ENCODE measurements around the gene AANAT.

The AANAT gene

DNA sequence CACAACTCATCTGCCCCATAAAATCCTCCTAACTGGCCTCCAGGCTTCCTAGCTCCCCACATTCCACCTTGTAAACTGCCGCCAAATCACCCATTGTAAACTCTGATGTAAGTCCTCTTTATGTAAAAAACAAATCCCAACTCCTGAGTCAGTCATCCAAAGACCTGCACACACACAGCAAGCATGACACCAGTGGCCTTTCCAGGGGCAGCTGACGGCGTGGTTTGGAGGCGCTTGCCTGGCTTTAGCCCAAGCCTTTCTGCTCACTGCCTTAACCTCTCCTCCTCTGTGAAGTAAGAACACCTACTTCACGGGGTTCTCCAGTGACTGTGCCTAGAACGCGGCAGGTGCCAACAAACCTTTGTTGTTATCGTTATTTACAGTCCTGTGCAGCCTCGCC, 28.5 kb upstream of the AANAT start:
- ATAC-seq: no peak
- no peak for TF ChIP-seq ZC3H10 (CRISPR knock-in tag; IDR thresholded peaks at IDR 0.05)

DNA sequence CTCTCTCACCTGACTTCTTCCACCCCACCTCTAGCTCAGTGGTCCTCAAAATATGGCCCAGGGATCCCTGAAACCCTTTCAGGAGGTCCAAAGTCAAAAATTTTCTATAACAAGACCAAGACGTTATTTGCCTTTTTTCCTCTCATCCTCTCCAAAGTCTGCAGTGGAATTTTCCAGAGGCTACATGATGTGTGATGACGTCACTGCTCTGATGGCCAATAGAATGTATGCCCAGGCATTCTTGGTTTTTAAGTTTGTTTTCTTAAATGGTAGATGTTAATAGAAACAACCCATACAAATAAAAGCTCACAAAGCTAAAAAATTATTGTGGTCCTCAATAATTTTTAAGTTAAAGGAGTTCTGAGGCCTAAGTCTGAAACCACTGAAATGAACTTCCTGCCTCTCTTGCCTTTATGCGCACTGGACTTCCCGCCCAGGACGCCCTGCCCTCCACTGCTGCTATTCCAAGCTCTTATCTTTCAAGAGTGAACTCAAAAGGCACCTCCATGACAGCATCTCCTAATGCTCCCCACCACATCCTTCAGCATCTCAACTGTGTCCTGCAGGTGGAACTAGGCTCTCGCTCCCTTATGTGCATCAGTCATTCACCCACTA, 28.0 kb upstream of the AANAT start:
- no peak for ATAC-seq
- TF ChIP-seq RARB (CRISPR knock-in tag; IDR thresholded peaks at IDR 0.05): no peak
- TF ChIP-seq ISL1 (CRISPR knock-in tag; IDR thresholded peaks at IDR 0.05): no peak
- TF ChIP-seq ZFP3 (CRISPR knock-in tag; IDR thresholded peaks at IDR 0.05): no peak
- no peak for TF ChIP-seq TCF4 (CRISPR knock-in tag; IDR thresholded peaks at IDR 0.05; ENCODE audit: borderline replicate concordance)
- TF ChIP-seq ZNF565 (CRISPR knock-in tag; conservative IDR thresholded peaks at IDR 0.05; ENCODE audit: low read depth): no peak
- TF ChIP-seq TOX (CRISPR knock-in tag; IDR thresholded peaks at IDR 0.05; ENCODE audit: borderline replicate concordance): no peak

DNA sequence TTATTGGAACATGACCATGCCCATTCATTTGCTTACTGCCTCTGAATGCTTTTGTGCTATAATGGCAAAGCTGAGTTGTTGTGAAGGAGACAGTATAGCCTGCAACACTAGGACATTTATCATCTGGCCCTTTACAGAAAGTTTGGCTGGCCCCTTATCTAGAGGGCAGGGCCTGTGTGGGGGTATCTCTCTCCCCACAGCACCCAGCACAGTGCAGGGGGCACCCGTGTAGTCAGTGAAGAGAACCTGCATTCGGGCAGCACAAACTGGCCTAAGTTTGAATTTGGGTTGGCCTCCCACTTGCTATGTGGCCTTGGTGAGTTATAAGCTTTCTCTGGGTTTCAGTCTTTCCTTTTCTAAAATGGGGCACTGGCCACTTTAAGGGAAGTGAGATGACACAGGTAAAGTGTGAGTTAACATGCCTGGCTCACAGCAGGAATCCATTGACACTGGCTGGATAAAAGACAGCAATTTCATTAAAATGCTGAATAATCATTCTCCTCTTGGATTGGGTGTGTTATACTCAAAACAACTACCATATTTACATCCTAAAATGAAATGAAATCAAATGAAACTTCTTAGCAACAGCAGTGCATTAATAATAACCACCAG, 26.5 kb upstream of the AANAT start:
- TF ChIP-seq ESRRG (CRISPR knock-in tag; IDR thresholded peaks at IDR 0.05): no peak
- TF ChIP-seq, protein P1, sequence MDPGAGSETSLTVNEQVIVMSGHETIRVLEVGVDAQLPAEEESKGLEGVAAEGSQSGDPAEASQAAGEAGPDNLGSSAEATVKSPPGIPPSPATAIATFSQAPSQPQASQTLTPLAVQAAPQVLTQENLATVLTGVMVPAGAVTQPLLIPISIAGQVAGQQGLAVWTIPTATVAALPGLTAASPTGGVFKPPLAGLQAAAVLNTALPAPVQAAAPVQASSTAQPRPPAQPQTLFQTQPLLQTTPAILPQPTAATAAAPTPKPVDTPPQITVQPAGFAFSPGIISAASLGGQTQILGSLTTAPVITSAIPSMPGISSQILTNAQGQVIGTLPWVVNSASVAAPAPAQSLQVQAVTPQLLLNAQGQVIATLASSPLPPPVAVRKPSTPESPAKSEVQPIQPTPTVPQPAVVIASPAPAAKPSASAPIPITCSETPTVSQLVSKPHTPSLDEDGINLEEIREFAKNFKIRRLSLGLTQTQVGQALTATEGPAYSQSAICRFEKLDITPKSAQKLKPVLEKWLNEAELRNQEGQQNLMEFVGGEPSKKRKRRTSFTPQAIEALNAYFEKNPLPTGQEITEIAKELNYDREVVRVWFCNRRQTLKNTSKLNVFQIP (CRISPR knock-in tag; IDR thresholded peaks at IDR 0.05; ENCODE audit: borderline replicate concordance, low read depth): no peak
- no peak for TF ChIP-seq ZFP3 (CRISPR knock-in tag; IDR thresholded peaks at IDR 0.05)
- TF ChIP-seq CSDC2 (CRISPR knock-in tag; IDR thresholded peaks at IDR 0.05): no peak
- TF ChIP-seq, protein P2, sequence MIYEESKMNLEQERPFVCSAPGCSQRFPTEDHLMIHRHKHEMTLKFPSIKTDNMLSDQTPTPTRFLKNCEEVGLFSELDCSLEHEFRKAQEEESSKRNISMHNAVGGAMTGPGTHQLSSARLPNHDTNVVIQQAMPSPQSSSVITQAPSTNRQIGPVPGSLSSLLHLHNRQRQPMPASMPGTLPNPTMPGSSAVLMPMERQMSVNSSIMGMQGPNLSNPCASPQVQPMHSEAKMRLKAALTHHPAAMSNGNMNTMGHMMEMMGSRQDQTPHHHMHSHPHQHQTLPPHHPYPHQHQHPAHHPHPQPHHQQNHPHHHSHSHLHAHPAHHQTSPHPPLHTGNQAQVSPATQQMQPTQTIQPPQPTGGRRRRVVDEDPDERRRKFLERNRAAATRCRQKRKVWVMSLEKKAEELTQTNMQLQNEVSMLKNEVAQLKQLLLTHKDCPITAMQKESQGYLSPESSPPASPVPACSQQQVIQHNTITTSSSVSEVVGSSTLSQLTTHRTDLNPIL (CRISPR knock-in tag; IDR thresholded peaks at IDR 0.05; ENCODE audit: low read depth): no peak
- TF ChIP-seq ZC3H10 (CRISPR knock-in tag; IDR thresholded peaks at IDR 0.05): no peak
- no peak for TF ChIP-seq RARB (CRISPR knock-in tag; IDR thresholded peaks at IDR 0.05)
- no peak for ATAC-seq

DNA sequence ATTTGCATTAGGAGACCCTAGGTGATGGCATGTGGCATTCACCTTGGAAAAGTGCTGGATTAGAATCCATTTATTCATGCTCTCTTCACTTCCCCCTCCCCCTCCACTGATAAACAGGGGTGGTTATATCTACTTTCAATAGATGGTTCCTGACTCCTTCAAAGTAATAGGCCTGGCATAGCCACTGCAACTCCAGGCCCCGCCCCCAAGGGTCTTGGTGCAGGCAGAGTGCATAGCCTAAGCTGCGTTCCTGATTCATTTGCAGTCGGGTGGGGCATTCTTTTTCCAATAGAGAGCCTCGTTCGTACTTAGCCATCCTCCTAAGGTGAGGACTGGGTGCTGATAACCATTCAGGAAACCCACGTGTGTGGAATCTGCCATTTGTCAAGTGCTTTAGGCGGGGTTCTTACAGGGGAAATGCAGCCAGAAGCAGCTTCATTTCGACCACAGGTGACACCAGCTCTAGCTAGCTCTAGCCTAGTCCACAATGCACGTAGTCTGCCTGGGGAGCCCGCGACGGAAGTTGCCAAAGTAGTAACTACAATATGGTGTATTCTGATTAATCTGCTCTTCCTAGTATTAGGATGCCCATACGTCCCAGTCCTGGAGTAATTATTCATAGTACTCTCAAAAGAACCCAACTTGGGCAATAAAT, 25.6 kb upstream of the AANAT start:
- ATAC-seq: no peak
- TF ChIP-seq, protein P3, sequence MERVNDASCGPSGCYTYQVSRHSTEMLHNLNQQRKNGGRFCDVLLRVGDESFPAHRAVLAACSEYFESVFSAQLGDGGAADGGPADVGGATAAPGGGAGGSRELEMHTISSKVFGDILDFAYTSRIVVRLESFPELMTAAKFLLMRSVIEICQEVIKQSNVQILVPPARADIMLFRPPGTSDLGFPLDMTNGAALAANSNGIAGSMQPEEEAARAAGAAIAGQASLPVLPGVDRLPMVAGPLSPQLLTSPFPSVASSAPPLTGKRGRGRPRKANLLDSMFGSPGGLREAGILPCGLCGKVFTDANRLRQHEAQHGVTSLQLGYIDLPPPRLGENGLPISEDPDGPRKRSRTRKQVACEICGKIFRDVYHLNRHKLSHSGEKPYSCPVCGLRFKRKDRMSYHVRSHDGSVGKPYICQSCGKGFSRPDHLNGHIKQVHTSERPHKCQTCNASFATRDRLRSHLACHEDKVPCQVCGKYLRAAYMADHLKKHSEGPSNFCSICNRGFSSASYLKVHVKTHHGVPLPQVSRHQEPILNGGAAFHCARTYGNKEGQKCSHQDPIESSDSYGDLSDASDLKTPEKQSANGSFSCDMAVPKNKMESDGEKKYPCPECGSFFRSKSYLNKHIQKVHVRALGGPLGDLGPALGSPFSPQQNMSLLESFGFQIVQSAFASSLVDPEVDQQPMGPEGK (CRISPR knock-in tag; IDR thresholded peaks at IDR 0.05; ENCODE audit: borderline replicate concordance): no peak
- TF ChIP-seq, protein P4, sequence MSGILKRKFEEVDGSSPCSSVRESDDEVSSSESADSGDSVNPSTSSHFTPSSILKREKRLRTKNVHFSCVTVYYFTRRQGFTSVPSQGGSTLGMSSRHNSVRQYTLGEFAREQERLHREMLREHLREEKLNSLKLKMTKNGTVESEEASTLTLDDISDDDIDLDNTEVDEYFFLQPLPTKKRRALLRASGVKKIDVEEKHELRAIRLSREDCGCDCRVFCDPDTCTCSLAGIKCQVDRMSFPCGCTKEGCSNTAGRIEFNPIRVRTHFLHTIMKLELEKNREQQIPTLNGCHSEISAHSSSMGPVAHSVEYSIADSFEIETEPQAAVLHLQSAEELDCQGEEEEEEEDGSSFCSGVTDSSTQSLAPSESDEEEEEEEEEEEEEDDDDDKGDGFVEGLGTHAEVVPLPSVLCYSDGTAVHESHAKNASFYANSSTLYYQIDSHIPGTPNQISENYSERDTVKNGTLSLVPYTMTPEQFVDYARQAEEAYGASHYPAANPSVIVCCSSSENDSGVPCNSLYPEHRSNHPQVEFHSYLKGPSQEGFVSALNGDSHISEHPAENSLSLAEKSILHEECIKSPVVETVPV (CRISPR knock-in tag; IDR thresholded peaks at IDR 0.05): no peak
- TF ChIP-seq GLIS3 (CRISPR knock-in tag; IDR thresholded peaks at IDR 0.05): no peak
- no peak for TF ChIP-seq ZC3H10 (CRISPR knock-in tag; IDR thresholded peaks at IDR 0.05)
- no peak for TF ChIP-seq ARNTL (CRISPR knock-in tag; IDR thresholded peaks at IDR 0.05; ENCODE audit: borderline replicate concordance, low read depth)
- no peak for TF ChIP-seq ZFP30 (CRISPR knock-in tag; IDR thresholded peaks at IDR 0.05)
- TF ChIP-seq, protein P5, sequence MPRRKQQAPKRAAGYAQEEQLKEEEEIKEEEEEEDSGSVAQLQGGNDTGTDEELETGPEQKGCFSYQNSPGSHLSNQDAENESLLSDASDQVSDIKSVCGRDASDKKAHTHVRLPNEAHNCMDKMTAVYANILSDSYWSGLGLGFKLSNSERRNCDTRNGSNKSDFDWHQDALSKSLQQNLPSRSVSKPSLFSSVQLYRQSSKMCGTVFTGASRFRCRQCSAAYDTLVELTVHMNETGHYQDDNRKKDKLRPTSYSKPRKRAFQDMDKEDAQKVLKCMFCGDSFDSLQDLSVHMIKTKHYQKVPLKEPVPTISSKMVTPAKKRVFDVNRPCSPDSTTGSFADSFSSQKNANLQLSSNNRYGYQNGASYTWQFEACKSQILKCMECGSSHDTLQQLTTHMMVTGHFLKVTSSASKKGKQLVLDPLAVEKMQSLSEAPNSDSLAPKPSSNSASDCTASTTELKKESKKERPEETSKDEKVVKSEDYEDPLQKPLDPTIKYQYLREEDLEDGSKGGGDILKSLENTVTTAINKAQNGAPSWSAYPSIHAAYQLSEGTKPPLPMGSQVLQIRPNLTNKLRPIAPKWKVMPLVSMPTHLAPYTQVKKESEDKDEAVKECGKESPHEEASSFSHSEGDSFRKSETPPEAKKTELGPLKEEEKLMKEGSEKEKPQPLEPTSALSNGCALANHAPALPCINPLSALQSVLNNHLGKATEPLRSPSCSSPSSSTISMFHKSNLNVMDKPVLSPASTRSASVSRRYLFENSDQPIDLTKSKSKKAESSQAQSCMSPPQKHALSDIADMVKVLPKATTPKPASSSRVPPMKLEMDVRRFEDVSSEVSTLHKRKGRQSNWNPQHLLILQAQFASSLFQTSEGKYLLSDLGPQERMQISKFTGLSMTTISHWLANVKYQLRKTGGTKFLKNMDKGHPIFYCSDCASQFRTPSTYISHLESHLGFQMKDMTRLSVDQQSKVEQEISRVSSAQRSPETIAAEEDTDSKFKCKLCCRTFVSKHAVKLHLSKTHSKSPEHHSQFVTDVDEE (CRISPR knock-in tag; IDR thresholded peaks at IDR 0.05): no peak
- TF ChIP-seq ISL1 (CRISPR knock-in tag; IDR thresholded peaks at IDR 0.05): no peak
- TF ChIP-seq ZFP3 (CRISPR knock-in tag; IDR thresholded peaks at IDR 0.05): no peak
- no peak for TF ChIP-seq OSR1 (CRISPR knock-in tag; IDR thresholded peaks at IDR 0.05)
- TF ChIP-seq TOX (CRISPR knock-in tag; IDR thresholded peaks at IDR 0.05; ENCODE audit: borderline replicate concordance): no peak
- TF ChIP-seq RARB (CRISPR knock-in tag; IDR thresholded peaks at IDR 0.05): no peak
- no peak for TF ChIP-seq ESRRG (CRISPR knock-in tag; IDR thresholded peaks at IDR 0.05)
- TF ChIP-seq TCF4 (CRISPR knock-in tag; IDR thresholded peaks at IDR 0.05; ENCODE audit: borderline replicate concordance): no peak

Measured in SK-N-SH treated with all-trans-retinoic acid at 6 μM for 48 hours (cell line).